IMR-90 (cell line): ENCODE results near the gene LHX1. TPM values are rescaled to one million over a fixed set of nuclear protein-coding genes. Genes with fewer than 3 reads are reported as not detected.

Source experiments
- ATAC-seq: fragments of 200-7000 bp; cut with Tn5 transposase; 2 replicates; pipeline ENCODE4 v1.9.1; 2020; ENCODE audit warnings: low read depth, mild to moderate bottlenecking, moderate library complexity
- BruUV-seq: library from RNA; stranded (reverse); fragments of 400-500 nt; replicated peaks from 2 replicates; lab custom pipeline; 2021; lab: Mats Ljungman, UMichigan
- CTCF ChIA-PET: fragments of 300-600 bp; formaldehyde crosslinking; extraction: SDS; loops from one replicate; lab custom pipeline; 2021; ENCODE audit warnings: antibody characterized with exemption; lab: Yijun Ruan, JAX
- POLR2A ChIA-PET: fragments of 300-600 bp; sonication (Branson Sonifier 250); formaldehyde crosslinking; loops from one replicate; lab custom pipeline; 2022; ENCODE audit warnings: antibody characterized with exemption; ENCODE audit not compliant: unreplicated experiment; lab: Charles Lee
- DNase-seq: peaks from one replicate; pipeline ENCODE4 v3.0.0; 2013
- H2AFZ ChIP-seq: replicated peaks from 2 replicates; pipeline ENCODE3; 2013; ENCODE audit warnings: low read length, mild to moderate bottlenecking; ENCODE audit not compliant: poor library complexity
- H2AK5ac ChIP-seq: 2 replicates; pipeline ENCODE4 v1.6.1; 2013; ENCODE audit warnings: low read depth, low read length, inconsistent platforms
- H2AK9ac ChIP-seq: replicated peaks from 2 replicates; pipeline ENCODE3; 2013; ENCODE audit warnings: mild to moderate bottlenecking, low read depth, low read length, moderate library complexity; ENCODE audit not compliant: poor library complexity
- H2BK120ac ChIP-seq: 2 replicates; pipeline ENCODE4 v1.6.1; 2013; ENCODE audit warnings: low read depth, low read length, inconsistent platforms
- H2BK15ac ChIP-seq: 3 replicates; pipeline ENCODE4 v1.6.1; 2013; ENCODE audit warnings: low read depth, low read length, inconsistent platforms
- H2BK20ac ChIP-seq: 2 replicates; pipeline ENCODE4 v1.6.1; 2013; ENCODE audit warnings: low read depth, mild to moderate bottlenecking, inconsistent platforms, low read length, moderate library complexity
- H2BK5ac ChIP-seq: 2 replicates; pipeline ENCODE4 v1.6.1; 2013; ENCODE audit warnings: mild to moderate bottlenecking, low read depth, low read length, inconsistent platforms; ENCODE audit not compliant: poor library complexity, severe bottlenecking
- H3K14ac ChIP-seq: replicated peaks from 2 replicates; pipeline ENCODE4 v1.6.1; 2013; ENCODE audit warnings: low read depth, low read length, inconsistent platforms
- H3K18ac ChIP-seq: 2 replicates; pipeline ENCODE4 v1.6.1; 2013; ENCODE audit warnings: low read depth, low read length, control low read depth
- H3K23ac ChIP-seq: 2 replicates; pipeline ENCODE4 v1.6.1; 2013; ENCODE audit warnings: low read depth, low read length, inconsistent platforms
- H3K27ac ChIP-seq: 2 replicates; pipeline ENCODE4 v1.5.1; 2013; ENCODE audit warnings: mild to moderate bottlenecking, control low read depth, low read length; ENCODE audit not compliant: insufficient read depth
- H3K27me3 ChIP-seq: 2 replicates; pipeline ENCODE4 v1.6.1; 2013; ENCODE audit warnings: low read length; ENCODE audit not compliant: control insufficient read depth, insufficient read depth
- H3K36me3 ChIP-seq: 2 replicates; pipeline ENCODE4 v1.6.1; 2013; ENCODE audit warnings: low read length, mixed read lengths; ENCODE audit not compliant: control insufficient read depth, insufficient read depth
- H3K4ac ChIP-seq: 2 replicates; pipeline ENCODE4 v1.6.1; 2013; ENCODE audit warnings: low read depth, low read length, inconsistent platforms
- H3K4me1 ChIP-seq: 2 replicates; pipeline ENCODE4 v1.6.1; 2013; ENCODE audit warnings: low read length, mixed read lengths; ENCODE audit not compliant: control insufficient read depth, insufficient read depth
- H3K4me2 ChIP-seq: 2 replicates; pipeline ENCODE4 v1.6.1; 2013; ENCODE audit warnings: low read depth, mild to moderate bottlenecking, control low read depth, low read length, moderate library complexity
- H3K4me3 ChIP-seq: 2 replicates; pipeline ENCODE4 v1.5.1; 2013; ENCODE audit warnings: low read depth, mild to moderate bottlenecking, control low read depth, low read length, moderate library complexity; ENCODE audit not compliant: insufficient read depth
- H3K56ac ChIP-seq: 2 replicates; pipeline ENCODE4 v1.6.1; 2013; ENCODE audit warnings: low read length, inconsistent platforms; ENCODE audit not compliant: insufficient read depth; ENCODE audit errors: extremely low read depth
- H3K79me1 ChIP-seq, 2 experiments: 2 replicates each; pipeline ENCODE4 v1.6.1; 2013; ENCODE audit warnings: low read length in 2 of 2, inconsistent platforms in 1 of 2, low read depth in 1 of 2
- H3K9ac ChIP-seq: 2 replicates; pipeline ENCODE4 v1.6.1; 2013; ENCODE audit warnings: low read depth, low read length, control low read depth
- H3K9me1 ChIP-seq: 2 replicates; pipeline ENCODE4 v1.6.1; 2013; ENCODE audit warnings: low read length, inconsistent platforms; ENCODE audit not compliant: insufficient read depth
- H3K9me3 ChIP-seq: 2 replicates; pipeline ENCODE4 v1.6.1; 2013; ENCODE audit warnings: low read length; ENCODE audit not compliant: control insufficient read depth, insufficient read depth
- H4K20me1 ChIP-seq: 2 replicates; pipeline ENCODE4 v1.6.1; 2013; ENCODE audit warnings: low read length, inconsistent platforms; ENCODE audit not compliant: insufficient read depth
- H4K5ac ChIP-seq: 2 replicates; pipeline ENCODE4 v1.6.1; 2013; ENCODE audit warnings: mild to moderate bottlenecking, low read depth, low read length, control low read depth
- H4K8ac ChIP-seq, 2 experiments: 2 replicates each; pipeline ENCODE4 v1.6.1; 2013; ENCODE audit warnings: low read depth in 2 of 2, low read length in 2 of 2, control low read depth in 1 of 2, inconsistent platforms in 1 of 2
- H4K91ac ChIP-seq: 2 replicates; pipeline ENCODE4 v1.6.1; 2013; ENCODE audit warnings: low read depth, low read length, inconsistent platforms; ENCODE audit not compliant: insufficient read depth
- BHLHE40 ChIP-seq: fragments of 150-350 bp; IDR thresholded peaks from 2 replicates; pipeline ENCODE4 v1.6.1; 2016; ENCODE audit warnings: mild to moderate bottlenecking, low read depth, low read length
- CTCF ChIP-seq: conservative IDR thresholded peaks from 2 replicates; pipeline ENCODE4 v1.5.1; 2012; ENCODE audit warnings: mild to moderate bottlenecking, low read depth, low read length, improper control_type of control experiment
- FOS ChIP-seq: fragments of 150-350 bp; IDR thresholded peaks from 2 replicates; pipeline ENCODE4 v1.6.1; 2016; ENCODE audit warnings: low read depth, low read length
- NFE2L2 ChIP-seq: fragments of 150-350 bp; IDR thresholded peaks from 2 replicates; pipeline ENCODE4 v1.6.1; 2016; ENCODE audit warnings: low read depth, mild to moderate bottlenecking, low read length
- RFX5 ChIP-seq: IDR thresholded peaks from 2 replicates; pipeline ENCODE4 v1.8.0; 2012; ENCODE audit warnings: low read depth, mild to moderate bottlenecking, low read length, moderate library complexity
- WGBS, 2 experiments: methylation state at CpG; one replicate each; pipeline versions ENCODE4 v1.1.5 to v1.1.7; 2013; ENCODE audit warnings: missing lambda C conversion rate in 2 of 2; ENCODE audit not compliant: insufficient read length in 1 of 2; ENCODE audit errors: extremely low coverage in 2 of 2; 5-methylcytosine and 5-hydroxymethylcytosine counted together
- dilution Hi-C: fragments of 300-500 bp; cut with HindIII; formaldehyde crosslinking; loops from one replicate; pipeline ENCODE4 v1.14.3; 2018; ENCODE audit warnings: low sequenced_read_pairs; ENCODE audit not compliant: unreplicated experiment
- in situ Hi-C: fragments of 300-500 bp; cut with MboI; formaldehyde crosslinking; loops from 3 replicates; pipeline ENCODE4 v1.14.3; 2019; ENCODE audit warnings: low sequenced_read_pairs, inconsistent platforms, mixed read lengths
- intact Hi-C: fragments of 100-400 bp; cut with micrococcal nuclease; formaldehyde crosslinking; loops from 2 replicates; pipeline ENCODE4 v1.10.0; 2022
- polyA plus RNA-seq, 3 experiments: library from polyadenylated mRNA; depleted of rRNA; stranded (reverse); fragments of >200 nt; gene quantifications; 2 replicates each; pipeline ENCODE4 v1.2.3, GENCODE V29; 2012; ENCODE audit warnings: low replicate concordance in 1 of 3
- total RNA-seq: library from RNA; depleted of rRNA; stranded (reverse); fragments of >200 nt; gene quantifications from 2 replicates; pipeline ENCODE4 v1.2.3, GENCODE V29; 2012

LHX1 gene
- total and polyA plus RNA-seq, 2 of the 4 experiments (the other 2 are of a cell fraction): not detected

GRCh38 chr17:36972905-36973304 is 35.6 kb downstream of the LHX1 start:
- H3K4me2 ChIP-seq: no peak overlapping the region
- no peak overlapping the region for H2AK5ac ChIP-seq
- no CpG with 5 or more reads among the region's 1 CpG for WGBS, 2 experiments
- TF ChIP-seq BHLHE40 (no peak), CTCF (no peak), FOS (no peak), NFE2L2 (no peak), RFX5 (no peak)
- DNase-seq: no peak
- peaks cover 4% of the 10 kb centered on the region; the same call in 1 of the 2 replicates for H3K36me3 ChIP-seq
- no peaks in the 10 kb centered on the region; the same call in none of the 2 replicates for H4K20me1 ChIP-seq
- no peak overlapping the region for H3K18ac ChIP-seq
- H3K79me1 ChIP-seq: peaks cover 13 to 29% of the 10 kb centered on the region in 2 experiments
- no peak overlapping the region for H3K9ac ChIP-seq
- H3K9me3 ChIP-seq: no peaks in the 10 kb centered on the region
- H3K4me3 ChIP-seq: no peak overlapping the region
- CTCF ChIA-PET: interaction anchor here (2.0 kb wide), 1 partner anchor 8 kb away, joined by 11 read pairs; no protein-coding TSS in a partner anchor
- H3K23ac ChIP-seq: no peak overlapping the region
- no peak overlapping the region for H2AK9ac ChIP-seq
- H4K8ac ChIP-seq: no peak overlapping the region
- intact Hi-C loops: no loop called here
- no peak overlapping the region for H3K4ac ChIP-seq
- no peak overlapping the region for H2BK120ac ChIP-seq
- POLR2A ChIA-PET: interaction anchor here (0.5 kb wide), 1 partner anchor 428 kb away, joined by 9 read pairs; the partner anchor contains the start of gene GGNBP2
- H2BK15ac ChIP-seq: no peak overlapping the region
- BruUV-seq: no TSS peak
- ATAC-seq: no peak
- H3K27me3 ChIP-seq: no peaks in the 10 kb centered on the region
- no peaks in the 10 kb centered on the region for H3K9me1 ChIP-seq
- H4K5ac ChIP-seq: no peak overlapping the region
- H3K56ac ChIP-seq: no peak overlapping the region
- no peak overlapping the region for H2AFZ ChIP-seq
- H2BK5ac ChIP-seq: no peak overlapping the region
- no peak overlapping the region for H4K91ac ChIP-seq
- H3K27ac ChIP-seq: no peak overlapping the region
- H2BK20ac ChIP-seq: no peak overlapping the region
- no peaks in the 10 kb centered on the region for H3K4me1 ChIP-seq
- dilution Hi-C loops: no loop called here
- H3K14ac ChIP-seq: no peak overlapping the region
- in situ Hi-C loops: no loop called here
